Measurements from ENCODE around the gene ILDR2. TPM values are rescaled to one million over a fixed set of nuclear protein-coding genes. Genes with fewer than 3 reads are reported as not detected.

ILDR2 gene
- total RNA-seq, 4 donors from 2014 or later, result 1.1 to 5.4 (median 1.7) TPM

GRCh38 chr1:166925810-166926478, 49.4 kb downstream of the ILDR2 start:
- Histone ChIP-seq H3K27me3 (peaks cover 11% of the 10 kb centered on the region), H3K27ac (no peak overlapping the region), H3K4me1 (peaks cover 0 to 12% (median under 1%) of the 10 kb centered on the region in 4 donors), H3K36me3 (no peaks in the 10 kb centered on the region), H3K9me3 (no peaks in the 10 kb centered on the region), H3K4me3 (no peak overlapping the region)
- 67 to 90% methylated on average over 2 to 8 of the region's 8 CpGs for WGBS, 2 donors (ENCODE audit: low coverage in 1 of 2)
- TF ChIP-seq EP300 (IDR thresholded peaks at IDR 0.05; ENCODE audit: low read depth) (no peak), CTCF (IDR thresholded peaks at IDR 0.05) (no peak), POLR2A (IDR thresholded peaks at IDR 0.05) (no peak), POLR2AphosphoS5 (IDR thresholded peaks at IDR 0.05) (no peak)
- in situ Hi-C loops (cut with MboI; ENCODE audit: low pct_ligation_motif_present in 1 of 4, low pct_unique_long_range_greater_than_20kb in 1 of 4, low sequenced_read_pairs in 3 of 4), result loop anchor here in 1 of 4 donors (10.0 kb wide), 1 partner anchor 129 kb away; no protein-coding TSS in a partner anchor
- DNase-seq, result no peak
- intact Hi-C loops (cut with DNase I; ENCODE audit: low total_unique reads), result no loop called here

- in situ Hi-C loops (cut with MboI; ENCODE audit: low pct_ligation_motif_present in 1 of 4, low pct_unique_long_range_greater_than_20kb in 1 of 4, low sequenced_read_pairs in 3 of 4), result loop anchor here in 1 of 4 donors (10.0 kb wide), 1 partner anchor 130 kb away; no protein-coding TSS in a partner anchor
- Histone ChIP-seq H3K4me3 (no peak overlapping the region), H3K9me3 (no peaks in the 10 kb centered on the region), H3K36me3 (no peaks in the 10 kb centered on the region), H3K27me3 (peaks cover 21% of the 10 kb centered on the region), H3K4me1 (peaks cover 0 to 19% (median 8%) of the 10 kb centered on the region in 4 donors), H3K27ac (no peak overlapping the region)
- DNase-seq, result no peak
- WGBS, 2 donors (ENCODE audit: low coverage in 1 of 2), result 55% methylated on average over 3 of the region's 3 CpGs; no CpG with 5 or more reads in 1 of the 2 donors
- intact Hi-C loops (cut with DNase I; ENCODE audit: low total_unique reads), result no loop called here
- no peak for TF ChIP-seq POLR2AphosphoS5 (IDR thresholded peaks at IDR 0.05)
- no peak for TF ChIP-seq POLR2A (IDR thresholded peaks at IDR 0.05)
- no peak for TF ChIP-seq EP300 (IDR thresholded peaks at IDR 0.05; ENCODE audit: low read depth)
- TF ChIP-seq CTCF (IDR thresholded peaks at IDR 0.05), result no peak
Measured at GRCh38 chr1:166924823-166925541, 50.4 kb downstream of the ILDR2 start.

GRCh38 chr1:166920561-166921475, 54.5 kb downstream of the ILDR2 start:
- H3K9me3 ChIP-seq, result no peaks in the 10 kb centered on the region
- H3K27me3 ChIP-seq, result peaks cover 44% of the 10 kb centered on the region
- peaks cover 0 to 19% (median 8%) of the 10 kb centered on the region in 4 donors for H3K4me1 ChIP-seq
- WGBS, 2 donors (ENCODE audit: low coverage in 1 of 2), result 14 to 40% methylated on average over 5 to 49 of the region's 113 CpGs
- H3K27ac ChIP-seq, result peak overlapping the region in 2 of 4 donors; percentile 8 to 52
- H3K36me3 ChIP-seq, result no peaks in the 10 kb centered on the region
- TF ChIP-seq CTCF (IDR thresholded peaks at IDR 0.05), result no peak
- TF ChIP-seq POLR2AphosphoS5 (IDR thresholded peaks at IDR 0.05), result no peak
- no peak for TF ChIP-seq POLR2A (IDR thresholded peaks at IDR 0.05)
- no peak for TF ChIP-seq EP300 (IDR thresholded peaks at IDR 0.05; ENCODE audit: low read depth)
- in situ Hi-C loops (cut with MboI; ENCODE audit: low pct_ligation_motif_present in 1 of 4, low pct_unique_long_range_greater_than_20kb in 1 of 4, low sequenced_read_pairs in 3 of 4), result loop anchor here in 1 of 4 donors (10.0 kb wide), 1 partner anchor 134 kb away; no protein-coding TSS in a partner anchor
- H3K4me3 ChIP-seq, result peak overlapping the region; percentile 10 to 50 (median 36)
- no peak for DNase-seq
- intact Hi-C loops (cut with DNase I; ENCODE audit: low total_unique reads), result no loop called here

Data from transverse colon (tissue), 4 donors.